ENCODE results near the gene ARL4A.

GRCh38 chr7:12716722-12717121, 29.3 kb downstream of the ARL4A start:
- TF ChIP-seq CTCF (IDR thresholded peaks at IDR 0.05; ENCODE audit: low read length) = no peak
- TF ChIP-seq EZH2 (IDR thresholded peaks at IDR 0.05; ENCODE audit: borderline replicate concordance, low read length) = no peak
